ENCODE results near the gene NTMT1. TPM values are rescaled to one million over a fixed set of nuclear protein-coding genes. Genes with fewer than 3 reads are reported as not detected.
"Not testable (repeated sequence)": the region's sequence is repeated elsewhere in the genome, so short reads cannot be mapped to it uniquely, and the experiment has no call there.

The NTMT1 gene
- total and polyA plus RNA-seq, 4 donors: 14.3 to 54.7 (median 33.2) TPM

DNA sequence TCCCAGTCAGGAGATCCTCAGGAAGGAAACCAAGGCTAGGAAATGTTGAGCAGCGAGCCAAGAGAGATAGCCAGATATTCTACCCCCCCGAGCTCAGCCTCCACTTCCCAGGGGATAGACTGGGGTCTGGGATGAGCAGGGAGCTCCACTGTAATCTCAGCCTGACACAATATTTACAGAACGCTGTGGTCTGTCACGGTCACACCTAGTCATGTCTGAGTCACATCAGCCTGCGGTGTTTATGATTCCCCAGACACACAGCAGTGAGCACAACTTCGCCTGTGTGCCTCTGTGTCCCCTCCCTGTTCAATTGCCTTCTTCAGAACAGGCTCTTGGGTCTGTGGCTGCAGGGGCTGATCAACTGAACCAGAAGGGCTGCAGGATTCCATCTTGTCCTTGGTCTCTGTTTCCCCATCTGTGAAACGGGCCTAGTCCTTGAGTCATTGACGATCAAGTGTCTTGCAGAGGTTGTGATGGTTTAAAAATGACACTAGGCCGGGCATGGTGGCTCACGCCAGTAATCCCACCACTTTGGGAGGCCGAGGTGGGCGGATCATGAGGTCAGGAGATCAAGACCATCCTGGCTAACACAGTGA, 30.9 kb downstream of the NTMT1 start:
- no peak for TF ChIP-seq CTCF (IDR thresholded peaks at IDR 0.05; ENCODE audit: control extremely low read depth, extremely low read depth)
- WGBS, 2 donors: 74 to 86% methylated on average over 12 of the region's 12 CpGs
- ATAC-seq (ENCODE audit: insufficient read depth, low FRiP score) (no peak), DNase-seq (no peak)
- H3K27ac ChIP-seq (ENCODE audit: low read depth in 1 of 2, low read length in 1 of 2): no peak overlapping the region
- H3K9me3 ChIP-seq (ENCODE audit: control insufficient read depth in 4 of 4, insufficient read depth in 3 of 4, low read length in 3 of 4): no peaks in the 10 kb centered on the region
- peaks cover 0 to 13% (median 3%) of the 10 kb centered on the region in 3 donors for H3K27me3 ChIP-seq (ENCODE audit: control insufficient read depth in 3 of 3, insufficient read depth in 3 of 3, low read length in 2 of 3)
- H3K4me3 ChIP-seq: no peak overlapping the region
- H3K9ac ChIP-seq (ENCODE audit: insufficient read depth in 1 of 2, low read length in 2 of 2): no peak overlapping the region
- no peaks in the 10 kb centered on the region for H3K36me3 ChIP-seq (ENCODE audit: control insufficient read depth in 4 of 4, insufficient read depth in 4 of 4, low read length in 4 of 4)
- H3K4me1 ChIP-seq (ENCODE audit: control insufficient read depth in 5 of 5, insufficient read depth in 5 of 5, low read length in 5 of 5): peaks cover 0 to 14% (median 0%) of the 10 kb centered on the region in 5 donors

DNA sequence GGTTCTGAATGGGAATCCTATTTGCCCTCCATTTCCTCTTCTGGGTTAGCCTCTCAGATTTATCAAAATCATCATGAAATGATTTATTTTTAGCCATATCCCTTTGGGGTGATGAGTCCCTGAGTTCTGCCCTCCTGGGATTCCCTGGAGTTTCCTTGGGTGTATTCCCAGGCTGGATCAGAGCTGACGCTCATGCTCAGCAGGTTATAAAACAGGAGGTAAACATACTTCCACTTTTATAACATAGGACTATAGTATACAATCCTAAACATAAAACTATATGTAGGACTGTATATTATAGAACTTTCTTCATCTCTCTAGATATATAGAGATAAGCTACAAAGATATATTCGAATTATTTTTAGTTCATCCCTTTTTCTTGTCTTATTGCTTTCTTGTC, 35.1 kb downstream of the NTMT1 start:
- DNase-seq (no peak), ATAC-seq (ENCODE audit: insufficient read depth, low FRiP score) (no peak)
- Histone ChIP-seq H3K9me3 (ENCODE audit: control insufficient read depth in 4 of 4, insufficient read depth in 3 of 4, low read length in 3 of 4) (no peaks in the 10 kb centered on the region), H3K4me1 (ENCODE audit: control insufficient read depth in 5 of 5, insufficient read depth in 5 of 5, low read length in 5 of 5) (peaks cover 0 to 2% (median 0%) of the 10 kb centered on the region in 5 donors), H3K27me3 (ENCODE audit: control insufficient read depth in 3 of 3, insufficient read depth in 3 of 3, low read length in 2 of 3) (peaks cover 0 to 25% (median 6%) of the 10 kb centered on the region in 3 donors), H3K27ac (ENCODE audit: low read depth in 1 of 2, low read length in 1 of 2) (no peak overlapping the region), H3K36me3 (ENCODE audit: control insufficient read depth in 4 of 4, insufficient read depth in 4 of 4, low read length in 4 of 4) (no peaks in the 10 kb centered on the region), H3K4me3 (no peak overlapping the region), H3K9ac (ENCODE audit: insufficient read depth in 1 of 2, low read length in 2 of 2) (no peak overlapping the region)
- TF ChIP-seq CTCF (IDR thresholded peaks at IDR 0.05; ENCODE audit: control extremely low read depth, extremely low read depth): no peak
- WGBS, 2 donors: 81 to 90% methylated on average over 2 of the region's 2 CpGs

DNA sequence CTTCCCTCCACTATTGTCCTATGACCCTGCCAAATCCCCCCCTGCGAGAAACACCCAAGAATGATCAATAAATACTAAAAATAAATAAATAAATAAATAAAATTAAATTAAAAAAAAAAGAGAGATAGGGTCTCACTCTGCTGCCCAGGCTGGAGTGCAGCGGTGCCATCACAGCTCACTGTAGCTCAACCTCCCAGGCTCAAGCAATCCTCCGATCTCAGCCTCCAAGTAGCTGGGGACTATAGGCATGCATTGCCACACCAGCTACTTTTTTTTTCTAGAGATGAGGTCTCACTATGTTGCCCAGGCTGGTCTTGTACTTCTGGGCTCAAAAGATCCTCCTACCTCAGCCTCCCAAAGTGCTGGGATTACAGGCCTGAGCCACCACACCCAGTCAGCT, 36.3 kb downstream of the NTMT1 start:
- H3K27ac ChIP-seq (ENCODE audit: low read depth in 1 of 2, low read length in 1 of 2); H3K4me1 ChIP-seq (ENCODE audit: control insufficient read depth in 5 of 5, insufficient read depth in 5 of 5, low read length in 5 of 5); H3K36me3 ChIP-seq (ENCODE audit: control insufficient read depth in 4 of 4, insufficient read depth in 4 of 4, low read length in 4 of 4); H3K4me3 ChIP-seq; ATAC-seq (ENCODE audit: insufficient read depth, low FRiP score); H3K9ac ChIP-seq (ENCODE audit: insufficient read depth in 1 of 2, low read length in 2 of 2); H3K9me3 ChIP-seq (ENCODE audit: control insufficient read depth in 4 of 4, insufficient read depth in 3 of 4, low read length in 3 of 4); DNase-seq: not testable (repeated sequence)
- 63 to 64% methylated on average over 3 of the region's 3 CpGs for WGBS, 2 donors
- H3K27me3 ChIP-seq (ENCODE audit: control insufficient read depth in 3 of 3, insufficient read depth in 3 of 3, low read length in 2 of 3): peaks cover 0 to 36% (median 10%) of the 10 kb centered on the region in 3 donors

DNA sequence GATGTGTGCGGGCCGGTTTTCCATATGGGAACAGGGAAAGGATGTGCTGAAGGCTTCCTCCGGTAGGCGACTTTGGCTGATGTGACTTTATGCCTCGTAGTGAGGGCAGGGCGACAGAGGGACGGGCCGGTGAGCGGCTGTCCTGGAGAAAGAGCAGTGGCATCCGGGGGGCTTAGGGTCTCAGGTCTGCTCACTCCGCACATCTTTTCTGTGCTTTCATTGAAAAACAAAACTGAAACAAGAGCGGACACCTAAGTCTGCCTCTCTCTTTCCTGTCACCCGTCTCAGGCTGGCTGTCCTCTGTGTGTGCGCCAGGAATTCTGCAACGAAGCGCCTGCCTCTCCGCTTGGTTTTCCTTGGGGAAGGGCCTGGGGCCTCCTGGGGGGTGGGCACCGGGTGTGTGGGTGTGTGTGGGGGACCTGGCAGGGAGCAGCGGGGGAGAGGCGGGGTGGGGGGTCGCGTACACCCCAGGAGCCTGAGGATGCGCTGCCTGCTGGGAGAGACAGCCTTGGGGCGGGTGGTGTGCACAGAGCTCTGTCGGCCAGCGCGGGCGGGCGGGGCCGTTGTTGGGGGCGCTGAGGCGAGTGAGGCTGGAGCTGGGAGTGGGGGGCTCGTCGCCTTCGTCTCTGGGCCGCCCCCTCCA, 38.9 kb downstream of the NTMT1 start:
- H3K27me3 ChIP-seq (ENCODE audit: control insufficient read depth in 3 of 3, insufficient read depth in 3 of 3, low read length in 2 of 3): peaks cover 5 to 35% (median 13%) of the 10 kb centered on the region in 3 donors
- 9% methylated on average over 30 to 36 of the region's 36 CpGs for WGBS, 2 donors
- no peak overlapping the region for H3K4me3 ChIP-seq
- no peak overlapping the region for H3K9ac ChIP-seq (ENCODE audit: insufficient read depth in 1 of 2, low read length in 2 of 2)
- no peak for TF ChIP-seq CTCF (IDR thresholded peaks at IDR 0.05; ENCODE audit: control extremely low read depth, extremely low read depth)
- peaks cover 0 to 6% (median 0%) of the 10 kb centered on the region in 5 donors for H3K4me1 ChIP-seq (ENCODE audit: control insufficient read depth in 5 of 5, insufficient read depth in 5 of 5, low read length in 5 of 5)
- DNase-seq: peak in 2 of 3 donors; percentile 30 to 32
- no peak for ATAC-seq (ENCODE audit: insufficient read depth, low FRiP score)
- H3K9me3 ChIP-seq (ENCODE audit: control insufficient read depth in 4 of 4, insufficient read depth in 3 of 4, low read length in 3 of 4): no peaks in the 10 kb centered on the region
- no peak overlapping the region for H3K27ac ChIP-seq (ENCODE audit: low read depth in 1 of 2, low read length in 1 of 2)
- H3K36me3 ChIP-seq (ENCODE audit: control insufficient read depth in 4 of 4, insufficient read depth in 4 of 4, low read length in 4 of 4): no peaks in the 10 kb centered on the region
